Retinal pigment epithelial cell (primary cell): ENCODE measurements around the gene CLSTN2.

Experiments used
- DNase-seq: peaks from one replicate; pipeline ENCODE4 v3.0.0-alpha.2; 2010; ENCODE audit warnings: low read depth
- H3K4me3 ChIP-seq: 2 replicates; pipeline ENCODE4 v1.5.1; 2011; ENCODE audit warnings: mild to moderate bottlenecking, low read length, control low read depth, moderate library complexity
- CTCF ChIP-seq: conservative IDR thresholded peaks from 2 replicates; pipeline ENCODE4 v1.5.1; 2011; ENCODE audit warnings: low read depth, low read length, control low read depth, inconsistent platforms

CLSTN2 gene

DNA sequence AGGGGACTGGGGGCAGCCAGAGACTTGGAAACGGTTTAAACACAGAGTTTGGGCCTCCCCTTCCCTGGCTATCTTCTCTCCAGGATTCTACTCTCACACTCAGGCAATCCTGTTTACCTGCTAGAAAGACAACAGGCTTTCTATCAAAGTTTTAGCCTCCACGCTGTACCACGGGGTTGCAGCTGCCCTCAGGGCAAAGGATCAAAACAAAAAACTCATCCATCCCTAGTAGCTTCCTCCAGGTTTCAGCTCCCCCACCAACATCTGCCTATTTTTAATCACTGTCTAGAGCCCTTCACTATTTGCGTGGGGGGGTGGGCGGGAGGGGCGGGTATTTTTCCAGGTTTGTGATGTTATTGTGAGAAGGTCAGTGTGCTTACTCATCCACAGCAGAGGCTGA is 456.1 kb downstream of the CLSTN2 start:
- H3K4me3 ChIP-seq, result no peak overlapping the region
- TF ChIP-seq CTCF, result no peak
- no peak for DNase-seq

DNA sequence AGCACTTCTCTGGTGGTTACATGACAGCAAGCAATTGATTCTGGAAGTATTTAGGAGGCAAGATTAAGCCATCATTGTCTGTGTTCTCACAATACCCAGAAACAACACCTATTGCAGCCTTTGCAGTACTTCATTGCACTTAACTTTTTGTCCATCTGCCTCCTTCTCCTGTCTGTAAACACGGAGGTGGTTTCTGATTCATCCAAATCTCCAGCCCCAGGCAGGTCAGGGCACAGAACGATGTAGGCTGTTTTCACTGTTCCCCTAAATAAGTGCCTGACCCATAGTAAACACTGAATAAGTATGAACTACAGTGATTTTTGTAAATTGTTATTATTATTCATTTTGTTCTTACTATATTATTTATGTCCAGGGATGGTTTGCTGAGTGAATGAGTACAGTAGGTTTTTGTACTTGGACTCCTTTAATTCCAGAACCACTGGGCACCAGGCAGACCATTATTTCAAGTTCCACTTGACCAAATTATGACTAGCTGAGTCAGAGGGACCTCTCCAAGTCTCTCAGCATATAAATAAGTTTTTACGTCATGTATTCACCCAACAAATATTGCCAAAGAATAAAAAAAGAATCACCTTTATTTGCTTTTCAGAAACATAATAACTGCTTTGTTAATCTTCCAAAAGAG is 459.6 kb downstream of the CLSTN2 start:
- H3K4me3 ChIP-seq, result no peak overlapping the region
- DNase-seq, result no peak
- TF ChIP-seq CTCF, result no peak

DNA sequence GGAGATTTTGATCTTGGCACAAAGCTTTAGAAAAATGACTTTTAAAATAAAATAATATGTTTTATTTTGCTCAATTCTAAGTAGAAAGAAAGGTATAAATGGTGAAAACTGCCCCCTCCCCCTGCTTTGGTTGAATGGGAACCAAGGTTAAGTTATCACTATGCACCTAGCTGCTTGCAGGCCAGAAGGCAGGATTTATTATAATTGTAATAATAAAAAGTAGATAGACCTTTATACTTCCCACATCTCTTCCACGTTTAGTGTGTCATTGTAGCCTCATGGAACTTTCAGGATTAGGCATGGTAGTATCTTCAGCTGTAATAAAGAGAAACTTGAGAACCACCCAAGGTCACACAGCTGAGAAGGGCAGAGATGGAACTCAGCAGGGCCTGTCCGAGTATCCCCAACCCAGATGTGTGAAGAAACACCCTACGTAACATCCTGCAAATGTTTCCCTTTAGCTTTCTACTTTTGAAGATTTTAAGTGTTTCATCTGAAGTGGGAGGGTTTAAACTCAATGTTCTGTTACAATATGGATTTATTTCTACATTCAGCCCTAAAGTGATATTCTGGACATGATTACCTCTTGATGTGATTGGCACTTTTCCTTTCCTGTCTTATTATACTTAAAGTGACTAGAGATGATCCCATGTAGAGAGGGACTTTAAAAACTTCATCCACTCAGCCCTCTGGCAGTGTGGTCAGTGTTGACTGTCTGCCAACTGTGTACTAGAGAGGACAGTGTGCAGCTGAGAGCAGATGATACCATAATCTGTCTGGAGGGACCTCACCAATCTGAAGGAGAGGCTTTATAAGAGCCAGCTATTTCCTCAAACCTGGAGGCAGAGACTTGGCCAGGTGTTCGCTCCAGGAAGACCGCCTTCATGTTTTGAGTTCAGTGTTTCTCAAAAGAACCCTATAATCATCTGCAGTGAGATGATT is 460.4 kb downstream of the CLSTN2 start:
- H3K4me3 ChIP-seq, result no peak overlapping the region
- TF ChIP-seq CTCF, result no peak
- no peak for DNase-seq

DNA sequence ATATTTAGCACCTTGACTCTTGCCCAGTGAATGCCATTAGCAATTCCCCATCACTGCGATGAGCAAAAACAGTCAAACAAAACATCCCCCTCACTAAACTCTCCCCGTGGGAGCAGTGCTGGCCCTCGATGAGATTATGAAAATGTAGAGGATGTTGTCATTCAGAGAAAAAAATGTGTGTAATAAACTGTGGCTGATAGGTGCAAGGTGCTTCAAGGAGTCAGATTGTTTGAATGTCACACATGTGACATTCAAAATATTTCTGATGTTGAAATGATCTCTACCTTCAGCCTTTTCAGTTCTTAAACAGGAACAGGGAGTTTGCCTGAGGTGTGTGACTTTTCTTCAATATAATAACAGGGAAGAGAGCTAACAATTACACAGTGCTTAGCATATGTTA is 461.1 kb downstream of the CLSTN2 start:
- no peak for DNase-seq
- no peak for TF ChIP-seq CTCF
- no peak overlapping the region for H3K4me3 ChIP-seq

GRCh38 chr3:140397847-140398246 is 462.9 kb downstream of the CLSTN2 start:
- no peak for TF ChIP-seq CTCF
- no peak overlapping the region for H3K4me3 ChIP-seq
- no peak for DNase-seq

DNA sequence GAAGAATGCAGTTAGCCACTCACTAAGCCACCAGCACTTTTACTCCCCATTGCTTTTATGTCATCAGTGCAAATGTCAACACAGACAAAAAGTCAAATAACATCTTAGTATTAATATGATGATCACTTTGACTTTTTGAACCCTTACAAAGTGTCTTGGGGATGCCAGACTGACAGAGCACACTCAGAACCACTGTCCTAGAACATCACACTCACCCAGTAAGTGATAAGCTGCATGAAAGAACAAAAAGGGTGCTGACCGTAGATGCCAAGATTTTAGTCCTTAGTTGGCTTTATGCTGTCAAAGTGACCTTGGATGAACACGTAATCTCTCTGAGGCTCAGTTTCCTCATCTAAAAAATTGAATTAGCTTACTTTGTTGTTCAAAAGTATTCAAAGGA is 463.4 kb downstream of the CLSTN2 start:
- no peak overlapping the region for H3K4me3 ChIP-seq
- no peak for DNase-seq
- TF ChIP-seq CTCF, result no peak

- no peak for DNase-seq
- no peak for TF ChIP-seq CTCF
- no peak overlapping the region for H3K4me3 ChIP-seq
Observed at GRCh38 chr3:140399871-140400270, 464.9 kb downstream of the CLSTN2 start.
